Ascending aorta (tissue), 2 donors: ENCODE data around the gene ZCCHC10. TPM values are rescaled to one million over a fixed set of nuclear protein-coding genes. Genes with fewer than 3 reads are reported as not detected.
A peak's percentile ranks its signal among the peaks of the same experiment; 100 is the strongest.
"Not testable (repeated sequence)": the region's sequence is repeated elsewhere in the genome, so short reads cannot be mapped to it uniquely, and the experiment has no call there.

ENCODE experiments used
- DNase-seq, 2 donors: peaks; one replicate each; pipeline ENCODE4 v3.0.0-alpha.2; 2019; ENCODE audit warnings: low spot score in 2 of 2
- H3K27ac ChIP-seq, 2 donors: fragments of 200-600 bp; sonication (generic); one replicate each; pipeline ENCODE4 v1.5.1; 2016 to 2017; ENCODE audit warnings: mild to moderate bottlenecking in 1 of 2
- H3K27me3 ChIP-seq: fragments of 200-600 bp; sonication (generic); one replicate; pipeline ENCODE4 v1.5.1; 2017
- H3K36me3 ChIP-seq, 2 donors: fragments of 200-600 bp; sonication (generic); one replicate each; pipeline ENCODE4 v1.5.1; 2016
- H3K4me1 ChIP-seq, 2 donors: fragments of 200-600 bp; sonication (generic); one replicate each; pipeline ENCODE4 v1.5.1; 2016 to 2017; ENCODE audit warnings: mild to moderate bottlenecking in 1 of 2
- H3K4me3 ChIP-seq, 2 donors: fragments of 200-600 bp; sonication (generic); one replicate each; pipeline ENCODE4 v1.5.1; 2016 to 2017; ENCODE audit warnings: mild to moderate bottlenecking in 1 of 2
- H3K9me3 ChIP-seq, 2 donors: fragments of 200-600 bp; sonication (generic); one replicate each; pipeline ENCODE4 v1.5.1; 2016
- intact Hi-C: fragments of 100-400 bp; cut with DNase I; formaldehyde crosslinking; loops from one replicate; pipeline ENCODE4 v1.15.1; 2023
- total RNA-seq: library from RNA; depleted of rRNA; stranded (reverse); fragments of >200 nt; gene quantifications from one replicate; pipeline ENCODE4 v1.1.0, GENCODE V29; 2016
- TF ChIP-seq, protein P1 (sequence below), 3 experiments: fragments of 200-600 bp in 2 of 3; fragments of 450-650 bp in 1 of 3; sonication (generic) in 2 of 3; IDR thresholded peaks; one replicate each; pipeline ENCODE4 v1.5.1; 2016 to 2019; ENCODE audit warnings: antibody characterized with exemption in 3 of 3, mild to moderate bottlenecking in 1 of 3, moderate library complexity in 1 of 3

Gene ZCCHC10
- total RNA-seq, 1 donor from 2014 or later: 1.9 TPM

DNA sequence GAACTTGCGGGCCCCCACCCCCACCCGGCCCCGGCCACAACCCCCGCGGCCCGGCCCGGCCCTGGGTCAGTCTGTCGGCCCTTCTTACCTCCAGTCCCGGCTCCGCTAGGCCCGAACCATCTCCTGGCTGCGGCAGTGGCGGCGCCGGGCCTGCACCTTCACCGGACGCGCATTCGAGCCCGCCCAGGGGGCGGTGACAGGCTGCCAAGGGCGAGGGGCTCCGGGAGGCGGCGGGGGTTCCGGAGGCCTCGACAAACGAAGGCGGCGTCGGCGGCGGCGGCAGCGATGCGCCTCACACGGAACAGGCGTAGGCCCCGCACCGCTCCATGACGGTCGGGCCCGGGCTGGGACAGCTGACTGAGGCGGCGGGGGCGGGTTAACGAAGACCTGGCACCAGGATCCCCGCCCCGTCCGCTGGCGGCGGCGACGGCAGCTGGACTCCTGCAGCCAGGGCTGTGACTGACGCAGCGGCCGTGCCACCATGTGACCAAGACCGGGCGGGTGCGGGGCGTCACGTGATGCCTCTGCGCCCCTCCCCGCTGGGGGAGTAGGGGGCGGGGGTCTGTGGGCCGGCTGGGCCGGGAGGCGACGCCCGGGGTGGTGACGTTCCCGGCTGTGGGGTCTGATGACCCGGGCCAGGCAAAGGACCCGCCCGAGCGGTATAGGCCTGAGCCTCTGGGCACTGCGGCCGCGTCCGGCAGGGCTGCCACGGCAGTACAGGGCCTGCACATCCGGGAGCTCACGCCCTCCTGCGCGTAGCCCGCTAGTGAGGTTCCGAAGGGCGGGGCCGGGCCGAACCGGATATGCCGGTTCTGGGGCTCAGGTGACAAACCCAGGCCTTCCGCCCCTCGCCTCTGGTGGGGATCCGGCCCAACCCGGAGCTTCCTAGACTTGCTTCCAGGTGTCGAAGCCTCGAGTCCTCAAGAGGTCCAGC is 62.9 kb downstream of the ZCCHC10 start, which contains the start of gene AFF4:
TSS of gene AFF4 (minus strand) at position 464 of the 934 bp plus-strand sequence. CDS start 26,445 bp downstream, outside the sequence.
- intact Hi-C loops: loop anchor here (1.0 to 2.0 kb wide), 5 partner anchors 63 to 1041 kb away; partner anchors contain the start of genes GDF9, SEPTIN8, UQCRQ and VDAC1
- no peaks in the 10 kb centered on the region for H3K27me3 ChIP-seq
- peak within 1 kb of the TSS; percentile 97 to 98 for H3K4me3 ChIP-seq
- H3K9me3 ChIP-seq: no peaks in the 10 kb centered on the region
- DNase-seq: peak; percentile 82 to 98
- no peaks in the 10 kb centered on the region for H3K36me3 ChIP-seq
- peak within 1 kb of the TSS; percentile 100 for H3K27ac ChIP-seq
- H3K4me1 ChIP-seq: peaks cover 3 to 20% of the 10 kb centered on the region in 2 donors
- TF ChIP-seq, protein P1, sequence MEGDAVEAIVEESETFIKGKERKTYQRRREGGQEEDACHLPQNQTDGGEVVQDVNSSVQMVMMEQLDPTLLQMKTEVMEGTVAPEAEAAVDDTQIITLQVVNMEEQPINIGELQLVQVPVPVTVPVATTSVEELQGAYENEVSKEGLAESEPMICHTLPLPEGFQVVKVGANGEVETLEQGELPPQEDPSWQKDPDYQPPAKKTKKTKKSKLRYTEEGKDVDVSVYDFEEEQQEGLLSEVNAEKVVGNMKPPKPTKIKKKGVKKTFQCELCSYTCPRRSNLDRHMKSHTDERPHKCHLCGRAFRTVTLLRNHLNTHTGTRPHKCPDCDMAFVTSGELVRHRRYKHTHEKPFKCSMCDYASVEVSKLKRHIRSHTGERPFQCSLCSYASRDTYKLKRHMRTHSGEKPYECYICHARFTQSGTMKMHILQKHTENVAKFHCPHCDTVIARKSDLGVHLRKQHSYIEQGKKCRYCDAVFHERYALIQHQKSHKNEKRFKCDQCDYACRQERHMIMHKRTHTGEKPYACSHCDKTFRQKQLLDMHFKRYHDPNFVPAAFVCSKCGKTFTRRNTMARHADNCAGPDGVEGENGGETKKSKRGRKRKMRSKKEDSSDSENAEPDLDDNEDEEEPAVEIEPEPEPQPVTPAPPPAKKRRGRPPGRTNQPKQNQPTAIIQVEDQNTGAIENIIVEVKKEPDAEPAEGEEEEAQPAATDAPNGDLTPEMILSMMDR (IDR thresholded peaks at IDR 0.05): peak in 1 of 3 experiments; percentile 2

DNA sequence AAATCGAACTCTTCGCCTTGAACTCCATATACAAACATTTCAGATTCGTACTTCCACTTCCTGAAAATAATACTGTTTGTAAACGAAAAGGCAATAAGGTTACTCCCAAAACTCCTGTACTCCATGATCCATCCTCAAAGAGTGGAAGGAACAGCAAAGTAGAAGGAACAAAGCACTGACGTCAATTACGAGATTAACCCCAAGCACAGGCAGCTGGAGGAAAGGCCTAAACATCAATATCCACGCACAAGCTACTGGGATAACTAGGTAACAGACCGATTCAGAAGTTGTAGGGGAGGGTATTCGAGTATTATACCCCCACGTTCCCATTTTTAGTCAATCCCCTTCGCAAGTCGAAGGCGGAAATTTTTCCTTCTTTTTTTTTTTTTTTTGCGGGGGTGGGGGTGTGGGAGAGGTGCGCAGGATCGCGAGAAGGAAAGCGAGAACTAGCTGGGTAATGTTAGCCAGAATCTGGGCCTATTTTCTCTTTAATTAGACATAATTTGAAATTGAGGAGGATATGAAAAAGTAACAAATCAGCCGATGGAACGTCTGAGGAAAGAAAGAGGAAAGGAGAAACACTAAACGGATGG is 63.8 kb downstream of the ZCCHC10 start:
- intact Hi-C loops: loop anchor here (1.0 to 2.0 kb wide), 5 partner anchors 64 to 1042 kb away; partner anchors contain the start of genes GDF9, SEPTIN8, UQCRQ and VDAC1
- H3K36me3 ChIP-seq: no peaks in the 10 kb centered on the region
- TF ChIP-seq, protein P1 (IDR thresholded peaks at IDR 0.05): no peak

DNA sequence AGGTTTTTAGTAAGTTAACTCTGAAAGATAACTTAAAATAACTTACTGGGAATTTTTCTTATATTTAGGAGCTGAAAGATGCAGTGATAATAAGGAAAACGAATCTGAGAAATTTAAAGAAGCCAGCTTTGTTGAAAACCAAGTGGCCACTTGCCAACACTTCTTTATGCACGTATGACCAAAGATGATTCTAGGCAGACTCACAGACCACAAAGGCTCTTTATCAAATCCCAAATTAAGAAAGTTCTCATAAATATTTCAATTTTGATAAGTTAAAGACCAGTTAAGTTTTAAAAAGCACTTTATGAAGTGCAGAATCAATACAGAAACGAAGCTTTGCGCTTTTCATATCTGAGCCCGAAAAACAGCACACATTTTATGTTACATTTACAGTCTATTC is 64.5 kb downstream of the ZCCHC10 start:
- no peaks in the 10 kb centered on the region for H3K9me3 ChIP-seq
- no peaks in the 10 kb centered on the region for H3K27me3 ChIP-seq
- peak overlapping the region; percentile 97 to 98 for H3K4me3 ChIP-seq
- H3K27ac ChIP-seq: peak overlapping the region; percentile 100
- peaks cover 3 to 20% of the 10 kb centered on the region in 2 donors for H3K4me1 ChIP-seq
- H3K36me3 ChIP-seq: no peaks in the 10 kb centered on the region
- no peak for DNase-seq
- intact Hi-C loops: loop anchor here (2.0 kb wide), 3 partner anchors 95 to 1043 kb away; partner anchors contain the start of genes GDF9, SEPTIN8, UQCRQ and VDAC1
- TF ChIP-seq, protein P1 (IDR thresholded peaks at IDR 0.05): no peak

More for the DNA sequence above, 63.8 kb downstream of the ZCCHC10 start:
- DNase-seq: no peak
- Histone ChIP-seq H3K9me3 (no peaks in the 10 kb centered on the region), H3K4me3 (peak overlapping the region; percentile 97 to 98), H3K27me3 (no peaks in the 10 kb centered on the region), H3K27ac (peak overlapping the region; percentile 100), H3K4me1 (peaks cover 3 to 20% of the 10 kb centered on the region in 2 donors)

DNA sequence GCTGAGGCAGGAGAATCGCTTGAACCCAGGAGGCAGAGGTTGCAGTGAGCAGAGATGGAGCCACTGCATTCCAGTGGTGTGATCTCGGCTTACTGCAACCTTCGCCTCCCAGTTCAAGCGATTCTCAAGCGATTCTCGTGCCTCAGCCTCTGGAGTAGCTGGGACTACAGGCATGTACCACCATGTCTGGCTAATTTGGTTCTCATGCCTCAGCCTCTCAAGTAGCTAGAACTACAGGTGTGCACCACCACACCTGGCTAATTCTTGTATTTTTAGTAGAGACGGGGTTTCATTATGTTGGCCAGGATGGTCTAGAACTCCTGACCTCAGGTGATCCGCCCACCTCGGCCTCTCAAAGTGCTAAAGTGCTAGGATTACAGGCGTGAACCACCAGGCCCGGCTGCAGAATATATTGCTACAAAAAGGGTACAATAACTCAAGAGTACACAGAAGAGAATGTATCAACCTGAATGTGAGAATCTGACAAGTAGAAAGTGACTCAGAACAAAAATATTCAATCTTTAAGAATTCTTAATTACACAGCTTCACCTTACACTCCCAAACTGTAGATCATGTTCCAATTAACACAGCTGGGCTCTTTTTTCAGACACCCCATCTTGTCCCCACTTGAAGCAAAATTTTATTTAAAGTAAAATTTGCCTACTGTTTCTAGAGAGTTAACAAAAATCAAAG is 65.1 kb downstream of the ZCCHC10 start:
- H3K9me3 ChIP-seq, intact Hi-C loops, DNase-seq, H3K36me3 ChIP-seq, H3K27me3 ChIP-seq: not testable (repeated sequence)
- peak overlapping the region; percentile 97 to 98 for H3K4me3 ChIP-seq
- H3K4me1 ChIP-seq: peaks cover 3 to 22% of the 10 kb centered on the region in 2 donors
- peak overlapping the region; percentile 100 for H3K27ac ChIP-seq

DNA sequence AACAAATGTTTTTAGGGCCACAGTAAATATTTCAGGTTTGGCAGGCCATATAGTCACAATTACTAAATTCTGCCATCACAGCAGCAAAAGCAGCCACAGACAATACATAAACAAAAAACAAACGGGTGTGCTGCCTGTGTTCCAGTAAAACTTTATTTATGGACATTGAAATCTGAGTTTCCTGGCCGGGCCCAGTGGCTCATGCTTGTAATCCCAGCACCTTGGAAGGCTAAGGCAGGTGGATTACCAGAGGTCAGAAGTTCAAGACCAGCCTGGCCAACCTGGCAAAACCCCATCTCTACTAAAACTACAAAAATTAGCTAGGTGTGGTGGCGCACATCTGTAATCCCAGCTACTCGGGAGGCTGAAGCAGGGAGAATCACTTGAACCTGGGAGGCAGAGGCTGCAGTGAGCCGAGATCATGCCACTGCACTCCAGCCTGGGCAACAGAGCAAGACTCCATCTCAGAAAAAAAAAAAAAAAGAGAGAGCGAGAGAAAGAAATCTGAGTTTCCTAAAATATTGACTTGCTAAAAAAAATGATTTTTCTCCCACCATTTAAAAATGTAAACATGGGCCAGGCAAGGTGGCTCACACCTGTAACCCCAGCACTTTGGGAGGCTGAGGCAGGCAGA is 70.1 kb downstream of the ZCCHC10 start:
- DNase-seq, H3K4me3 ChIP-seq, H3K36me3 ChIP-seq, H3K27me3 ChIP-seq, H3K9me3 ChIP-seq, intact Hi-C loops, H3K27ac ChIP-seq: not testable (repeated sequence)
- H3K4me1 ChIP-seq: peaks cover 5 to 27% of the 10 kb centered on the region in 2 donors

DNA sequence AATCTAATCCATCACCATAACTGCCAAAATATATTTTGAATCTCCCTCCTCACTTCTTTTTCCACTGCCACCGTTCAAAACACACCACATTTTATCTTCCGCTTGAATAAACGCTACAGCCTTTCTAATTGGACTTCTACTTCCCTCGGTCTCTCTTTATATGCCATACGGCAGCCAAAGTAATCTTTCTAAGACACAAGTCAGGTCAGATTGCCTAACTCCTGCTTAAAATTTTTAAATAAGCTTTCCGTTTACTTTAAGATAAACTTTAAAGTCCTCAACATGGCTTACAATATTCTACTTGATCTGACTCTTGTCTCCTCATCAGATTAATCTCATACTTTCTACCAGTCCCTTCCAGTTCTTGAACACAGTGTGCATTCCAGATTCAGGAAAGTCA is 72.6 kb downstream of the ZCCHC10 start:
- H3K4me1 ChIP-seq: peaks cover 5 to 20% of the 10 kb centered on the region in 2 donors
- H3K27ac ChIP-seq: no peak overlapping the region
- H3K4me3 ChIP-seq: peak overlapping the region in 1 of 2 donors; percentile 8

More for the DNA sequence above, 72.6 kb downstream of the ZCCHC10 start:
- DNase-seq: no peak
- H3K27me3 ChIP-seq: no peaks in the 10 kb centered on the region
- no peaks in the 10 kb centered on the region for H3K9me3 ChIP-seq
- TF ChIP-seq, protein P1 (IDR thresholded peaks at IDR 0.05): no peak
- H3K36me3 ChIP-seq: peaks cover 5 to 8% of the 10 kb centered on the region in 2 donors
- intact Hi-C loops: no loop called here
